GF-D8 (cell line): ENCODE measurements around the gene KCNT1.

Experiments used
- DNase-seq: peaks from one replicate; lab custom pipeline; 2025; lab: John Stamatoyannopoulos, UW

The KCNT1 gene

GRCh38 chr9:135700525-135700924 lies 1.5 kb upstream of the KCNT1 start:
- DNase-seq = no peak

DNA sequence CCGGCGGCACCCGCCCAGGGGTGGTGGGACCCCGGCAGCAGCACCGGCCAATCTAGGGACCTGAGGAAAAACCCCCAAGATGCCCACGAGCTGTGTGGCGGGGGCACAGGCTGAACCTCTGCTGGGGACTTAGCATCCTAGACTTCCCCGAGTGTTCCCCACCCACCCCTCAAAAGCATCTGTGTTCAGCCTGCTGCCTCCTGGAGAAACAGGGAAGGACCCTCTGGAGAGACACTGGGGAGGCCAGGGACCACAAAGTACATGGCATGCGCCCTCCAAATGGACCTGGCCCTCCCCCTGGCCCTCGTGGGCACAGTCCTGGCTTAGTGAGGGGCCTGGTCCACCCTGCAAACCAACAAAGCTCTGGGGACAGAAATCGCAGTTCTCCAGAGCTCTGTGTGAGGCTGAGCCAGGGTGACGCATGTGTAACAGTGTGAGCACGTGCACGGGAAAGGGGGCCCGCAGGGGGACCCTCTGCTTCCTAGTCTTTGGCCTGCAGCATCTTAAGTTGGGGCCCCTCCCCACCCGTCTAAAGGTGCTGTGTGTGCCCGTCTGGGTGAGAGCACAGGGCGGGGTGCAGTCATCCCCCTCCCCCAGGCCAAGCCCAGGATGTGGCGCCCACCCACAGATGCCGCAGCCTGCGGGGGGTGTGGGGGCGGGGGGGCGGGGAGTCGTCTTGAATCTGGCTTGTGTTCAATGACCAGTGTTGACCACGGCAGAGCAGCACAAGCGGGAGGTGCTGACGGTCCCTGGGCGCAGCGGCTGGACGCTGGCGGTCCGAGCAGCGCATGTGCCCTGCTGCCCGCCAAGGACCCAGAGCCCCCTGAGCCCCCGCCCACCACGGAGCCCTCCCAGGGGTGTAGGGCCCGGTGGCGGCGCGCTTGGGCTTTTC lies 672 bp upstream of the KCNT1 start:
- DNase-seq = no peak

DNA sequence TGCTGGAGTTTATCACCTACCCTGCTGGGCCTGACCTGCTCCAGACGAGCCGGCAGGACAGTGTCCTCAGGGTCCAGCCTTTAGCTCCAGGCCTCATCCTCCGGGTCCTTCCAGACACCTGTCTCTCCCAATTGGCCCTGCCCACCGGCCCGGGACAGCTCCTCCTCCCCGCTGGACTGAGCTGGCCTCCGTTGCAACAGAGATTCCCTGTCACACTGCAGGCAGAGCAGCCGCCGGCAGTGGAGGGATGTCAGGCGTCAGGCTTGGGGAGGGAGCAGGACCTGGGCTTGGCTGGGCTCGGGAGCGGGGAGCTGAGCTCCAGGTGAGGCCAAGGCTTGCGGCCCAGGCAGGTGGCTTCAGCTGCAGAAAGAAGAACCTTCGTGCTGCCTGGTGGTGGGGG lies 1.7 kb downstream of the KCNT1 start:
- DNase-seq = no peak

DNA sequence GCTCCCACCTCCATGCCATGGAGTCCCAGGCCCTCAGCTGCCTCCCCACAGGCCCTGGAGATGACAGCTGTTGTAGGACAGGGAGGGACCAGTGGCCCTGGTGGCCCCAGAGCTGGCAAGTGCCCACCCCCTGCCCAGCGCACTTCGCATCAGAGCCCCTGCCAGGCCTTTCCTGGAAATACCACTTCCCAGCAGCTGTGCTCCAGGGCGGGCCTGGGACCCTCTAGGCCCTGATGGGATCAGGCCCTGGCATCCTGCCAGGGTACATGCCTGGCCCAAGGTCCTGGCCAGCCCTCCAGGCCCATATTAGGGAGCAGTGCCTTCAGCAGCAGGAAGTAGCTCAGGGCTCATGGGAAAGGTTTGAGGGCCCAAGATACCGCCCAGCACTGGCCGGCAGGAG lies 2.5 kb downstream of the KCNT1 start:
- DNase-seq = no peak

- DNase-seq = no peak
Observed at GRCh38 chr9:135705376-135705775, 3.4 kb downstream of the KCNT1 start.

DNA sequence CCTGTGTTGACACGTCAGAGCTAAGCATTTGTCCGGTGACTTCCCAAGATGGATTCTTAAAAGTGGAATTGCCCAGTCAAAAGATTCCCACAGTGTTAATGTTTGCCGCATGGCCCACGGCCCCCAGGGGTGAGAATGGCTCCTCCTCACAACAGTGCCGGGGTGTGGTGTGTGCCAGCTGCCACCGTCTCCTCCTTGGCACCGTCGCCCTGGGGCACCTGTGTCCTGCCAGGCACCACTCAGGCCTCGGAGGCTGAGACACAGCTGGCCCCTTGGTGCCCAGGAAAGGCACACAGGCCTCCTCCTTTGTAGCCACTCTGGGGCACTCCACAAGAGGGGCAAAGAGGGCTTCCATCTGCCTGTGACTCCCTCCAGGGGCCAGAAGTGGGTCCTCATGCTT lies 4.3 kb downstream of the KCNT1 start:
- no peak for DNase-seq

DNA sequence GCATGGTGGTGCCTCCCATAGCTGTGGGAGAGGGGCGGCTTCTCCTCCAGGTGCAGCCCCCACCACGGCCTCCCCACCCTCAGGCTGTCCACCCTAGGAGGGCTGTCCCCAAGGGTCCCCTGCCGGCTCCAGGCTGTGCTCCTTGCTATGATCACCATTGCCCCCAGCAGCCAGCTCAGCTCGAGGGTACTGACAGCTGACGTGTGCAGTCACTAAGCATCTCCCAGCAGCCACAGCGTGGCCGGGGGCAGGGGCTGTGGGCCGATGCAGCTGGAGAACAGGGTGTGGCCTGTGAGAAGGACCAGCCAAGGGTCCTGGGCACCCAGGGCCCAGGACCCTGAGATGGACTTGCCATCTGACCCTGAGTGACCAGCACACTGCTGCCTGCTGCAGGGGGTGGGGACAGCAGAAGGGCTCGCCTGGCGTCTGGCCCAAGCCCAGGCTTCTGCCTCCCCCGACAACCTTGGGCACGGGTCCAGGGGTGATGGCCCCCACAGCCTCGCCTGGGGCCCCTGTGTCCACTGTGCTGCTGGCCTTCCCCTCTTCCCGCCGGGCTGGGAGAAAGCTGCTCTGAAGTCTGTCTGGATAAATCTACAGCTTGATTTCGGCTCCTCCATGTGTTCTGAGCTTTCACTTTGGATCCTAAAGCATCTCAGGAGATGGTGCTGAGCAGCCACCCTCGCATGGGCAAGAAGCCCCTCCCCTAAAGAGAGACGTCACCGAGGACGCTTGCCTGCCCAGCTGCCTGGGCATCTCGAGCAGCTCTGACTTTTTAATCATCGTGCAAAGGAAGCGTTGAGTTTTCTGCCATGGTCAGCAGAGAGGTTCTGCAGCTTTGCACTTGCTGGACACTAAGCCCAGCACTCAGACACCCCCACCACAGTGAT lies 5.5 kb downstream of the KCNT1 start:
- no peak for DNase-seq

GRCh38 chr9:135708164-135708563 lies 6.2 kb downstream of the KCNT1 start:
- DNase-seq = no peak

DNA sequence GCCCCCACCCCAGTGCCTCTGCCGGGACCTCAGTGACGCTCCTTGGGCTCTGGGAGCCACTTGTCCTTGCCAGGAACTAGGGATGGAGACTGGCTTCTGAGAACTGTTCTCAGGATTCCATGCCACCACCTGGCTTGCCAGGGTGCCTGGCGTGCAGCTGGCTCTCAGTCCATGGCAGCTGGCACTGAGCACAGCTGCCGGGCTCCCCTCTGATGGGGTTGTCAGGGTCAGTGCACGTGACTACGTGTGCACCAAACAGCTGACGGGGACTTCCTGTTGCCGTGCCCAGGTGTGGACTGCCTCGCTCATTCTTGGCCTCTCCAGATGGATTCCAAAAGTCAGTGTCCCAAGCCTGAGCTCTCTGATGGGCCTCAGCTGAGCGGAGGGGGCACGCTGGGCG lies 9.4 kb downstream of the KCNT1 start:
- no peak for DNase-seq

GRCh38 chr9:135711881-135712280 lies 9.9 kb downstream of the KCNT1 start:
- no peak for DNase-seq

GRCh38 chr9:135712613-135713295 lies 10.8 kb downstream of the KCNT1 start:
- DNase-seq = no peak

- no peak for DNase-seq
Observed at GRCh38 chr9:135714242-135715055, 12.5 kb downstream of the KCNT1 start.

GRCh38 chr9:135715056-135715595 lies 13.1 kb downstream of the KCNT1 start:
- DNase-seq = no peak

DNA sequence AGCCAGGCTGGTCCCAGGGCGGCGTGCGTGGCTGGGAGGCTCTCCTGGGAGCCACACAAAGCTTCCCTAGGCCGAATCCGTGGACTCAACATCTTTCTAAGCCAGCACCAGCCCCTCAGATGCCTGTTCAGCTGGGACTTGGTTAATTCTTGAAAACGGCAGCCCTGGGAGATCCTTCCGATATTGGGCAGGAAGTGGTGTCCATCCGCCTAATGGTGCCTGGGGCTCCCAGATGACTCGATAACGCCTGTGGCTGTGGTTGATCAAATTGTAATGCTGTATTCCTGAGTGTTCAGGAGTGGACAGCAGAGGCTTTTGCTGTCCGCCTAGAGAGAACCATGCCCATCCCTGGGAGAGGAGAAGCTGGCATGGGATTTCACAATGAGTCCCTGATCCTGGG lies 14.1 kb downstream of the KCNT1 start:
- DNase-seq = no peak

DNA sequence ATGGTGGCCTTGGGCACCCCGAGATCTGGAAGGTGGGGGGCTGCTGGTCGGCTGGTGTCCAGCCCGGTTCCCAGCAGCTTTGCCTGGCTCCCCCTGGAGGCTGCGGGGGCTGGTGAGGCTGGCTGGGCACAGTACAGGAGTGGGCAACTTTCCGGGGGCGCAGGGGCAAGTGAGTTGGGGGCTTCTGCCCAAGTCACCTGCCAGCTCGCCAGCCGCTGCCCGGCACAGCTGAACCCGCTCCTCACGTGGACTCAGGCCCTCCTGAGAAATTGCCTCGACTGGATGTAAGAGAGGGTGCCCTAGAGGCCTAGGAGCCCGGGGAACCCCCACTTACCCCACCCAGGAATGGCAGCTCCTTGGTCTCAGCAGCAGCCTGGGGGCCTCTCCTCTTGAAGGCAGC lies 15.4 kb downstream of the KCNT1 start:
- no peak for DNase-seq

DNA sequence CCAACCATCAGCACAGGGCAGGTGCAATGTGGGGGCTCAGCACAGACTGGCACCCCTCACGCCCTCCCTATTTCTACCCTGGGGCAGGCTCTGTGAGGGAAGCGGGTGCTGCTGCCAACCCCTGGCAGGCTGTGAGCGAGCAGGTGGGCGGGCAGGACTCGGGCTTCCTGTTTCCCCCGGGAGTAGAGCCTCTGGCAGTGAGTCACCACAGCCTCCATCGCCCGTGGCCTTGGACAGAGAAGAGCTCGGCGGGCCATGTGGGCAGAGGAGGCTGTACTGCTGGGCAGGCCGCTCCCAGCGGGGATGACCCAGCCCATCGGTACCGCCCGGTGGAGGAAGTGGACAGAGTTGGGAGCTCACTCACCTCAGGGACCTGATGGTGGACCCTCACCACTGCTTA lies 16.6 kb downstream of the KCNT1 start:
- DNase-seq = no peak

DNA sequence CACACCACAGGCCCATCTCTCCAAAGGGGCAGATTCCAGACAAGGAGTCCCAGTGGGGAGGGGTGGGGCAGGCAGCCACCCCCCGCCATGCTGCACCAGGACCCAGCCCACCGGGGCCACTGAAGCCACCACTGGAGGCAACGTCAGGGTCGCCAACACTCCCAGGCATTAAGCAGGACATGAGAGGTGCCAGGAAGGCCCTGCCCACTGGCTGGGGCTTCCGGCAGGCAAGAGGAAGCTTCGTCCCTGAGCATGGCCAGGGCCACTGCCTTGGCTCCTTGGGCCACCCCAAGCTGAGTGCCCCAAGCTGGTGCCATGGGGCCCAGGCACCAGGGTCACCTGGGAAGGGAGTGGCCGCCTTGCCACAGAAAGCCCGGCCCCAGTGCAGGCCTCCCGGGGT lies 17.5 kb downstream of the KCNT1 start:
- no peak for DNase-seq

DNA sequence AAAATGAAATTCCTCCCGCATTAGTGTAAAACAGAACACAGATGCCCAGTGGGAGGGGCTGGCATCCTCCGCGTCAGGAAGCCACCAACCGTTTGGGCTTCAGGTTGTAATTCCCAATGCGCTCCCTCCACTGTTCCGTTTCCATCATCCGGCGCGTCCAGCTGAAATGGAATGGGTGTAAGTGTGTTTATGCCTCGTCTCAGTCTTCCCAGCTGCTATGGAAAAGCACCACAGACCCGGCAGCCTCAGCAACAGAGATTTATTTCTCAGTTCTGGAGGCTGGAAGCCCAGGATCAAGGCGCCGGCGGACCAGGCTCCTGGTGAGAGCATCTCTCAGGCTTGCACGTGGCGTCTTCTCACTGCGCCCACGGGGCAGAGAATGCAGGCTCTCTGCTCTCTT lies 20.4 kb downstream of the KCNT1 start:
- DNase-seq = no peak

DNA sequence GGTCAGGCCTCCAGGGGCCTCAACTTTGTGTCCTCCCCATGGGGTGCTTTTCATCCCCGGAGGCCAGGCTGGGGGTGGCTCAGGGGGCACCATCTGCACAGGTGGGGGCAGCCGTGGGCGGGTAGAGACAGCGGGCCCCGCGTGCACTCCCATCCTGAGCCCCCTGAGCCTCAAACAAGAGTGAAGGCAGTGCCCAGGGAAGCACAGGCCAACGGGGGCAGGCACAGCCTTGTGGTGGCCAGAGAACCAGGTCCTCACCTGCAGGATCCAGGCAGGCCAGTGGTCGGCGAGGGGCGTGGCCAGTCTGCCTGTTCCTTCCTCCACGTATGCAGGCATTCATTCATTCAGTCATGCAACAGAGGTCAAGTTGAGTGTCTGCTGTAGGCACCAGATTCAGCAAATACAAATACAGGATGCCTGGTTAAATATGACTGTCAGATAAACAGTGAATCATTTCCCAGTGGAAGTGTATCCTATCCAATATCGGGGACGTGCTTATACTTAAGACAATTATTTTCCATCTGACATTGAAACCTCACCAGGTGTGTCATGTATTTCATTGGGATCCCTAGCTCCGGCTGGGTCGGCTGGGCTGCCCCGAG lies 22.3 kb downstream of the KCNT1 start:
- DNase-seq = no peak

DNA sequence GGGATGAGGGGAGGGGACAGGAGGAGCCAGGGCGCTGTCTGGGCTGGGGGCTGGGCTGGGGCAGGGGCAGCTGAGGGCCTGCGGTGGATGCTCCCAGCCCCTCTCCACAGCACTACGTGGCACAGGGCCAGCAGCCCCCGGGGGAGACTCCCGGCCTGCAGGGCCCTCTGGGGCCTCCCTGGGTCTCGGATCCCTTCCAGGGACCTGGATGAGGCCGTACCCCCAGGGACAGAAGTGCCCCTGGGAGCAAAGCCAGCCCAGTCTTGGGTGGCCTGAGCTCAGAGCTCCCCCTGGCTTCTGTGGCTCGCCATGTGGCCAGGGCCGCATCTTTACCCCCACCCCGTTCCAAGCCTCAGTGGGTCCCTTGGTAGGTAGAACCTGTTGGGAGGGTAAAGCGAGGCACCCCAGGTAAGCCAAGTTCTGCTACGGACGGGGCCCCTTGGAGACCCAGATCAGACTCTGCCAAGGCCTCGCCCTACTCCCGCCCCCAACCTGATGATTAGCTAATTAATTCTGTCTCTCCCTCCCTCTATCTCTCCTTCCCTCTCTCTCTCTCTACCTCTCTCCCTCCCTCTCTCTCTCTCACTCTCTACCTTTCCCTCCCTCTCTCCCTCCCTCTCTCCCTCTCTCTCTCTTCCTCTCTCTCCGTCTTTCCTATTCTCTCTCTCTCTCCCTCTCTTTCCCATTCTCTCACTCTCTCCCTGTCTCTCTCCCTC lies 24.3 kb downstream of the KCNT1 start:
- no peak for DNase-seq
